ENCODE measurements around the gene USP48. TPM values are rescaled to one million over a fixed set of nuclear protein-coding genes. Genes with fewer than 3 reads are reported as not detected.

The USP48 gene
- total RNA-seq, 2 experiments from 2014 or later = 73.3 to 76.0 TPM

DNA sequence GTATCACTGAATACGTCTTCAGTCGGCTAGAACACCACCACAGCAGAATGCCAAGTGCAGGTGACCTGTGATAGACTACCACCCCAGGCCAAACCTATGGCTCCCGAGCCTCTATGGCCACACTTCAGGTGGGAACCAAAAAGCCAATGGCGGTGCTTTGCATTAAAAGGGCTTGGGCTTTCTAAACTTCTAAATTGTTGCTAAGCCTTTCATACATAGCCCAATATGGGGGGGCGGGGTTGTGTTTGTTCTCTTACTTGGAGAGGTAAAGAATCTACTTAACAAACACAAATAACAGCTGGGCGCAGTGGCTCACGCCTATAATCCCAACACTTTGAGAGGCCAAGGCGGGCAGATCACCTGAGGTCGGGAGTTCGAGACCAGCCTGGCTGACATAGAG, 19.7 kb downstream of the USP48 start:
- TF ChIP-seq, protein P1, sequence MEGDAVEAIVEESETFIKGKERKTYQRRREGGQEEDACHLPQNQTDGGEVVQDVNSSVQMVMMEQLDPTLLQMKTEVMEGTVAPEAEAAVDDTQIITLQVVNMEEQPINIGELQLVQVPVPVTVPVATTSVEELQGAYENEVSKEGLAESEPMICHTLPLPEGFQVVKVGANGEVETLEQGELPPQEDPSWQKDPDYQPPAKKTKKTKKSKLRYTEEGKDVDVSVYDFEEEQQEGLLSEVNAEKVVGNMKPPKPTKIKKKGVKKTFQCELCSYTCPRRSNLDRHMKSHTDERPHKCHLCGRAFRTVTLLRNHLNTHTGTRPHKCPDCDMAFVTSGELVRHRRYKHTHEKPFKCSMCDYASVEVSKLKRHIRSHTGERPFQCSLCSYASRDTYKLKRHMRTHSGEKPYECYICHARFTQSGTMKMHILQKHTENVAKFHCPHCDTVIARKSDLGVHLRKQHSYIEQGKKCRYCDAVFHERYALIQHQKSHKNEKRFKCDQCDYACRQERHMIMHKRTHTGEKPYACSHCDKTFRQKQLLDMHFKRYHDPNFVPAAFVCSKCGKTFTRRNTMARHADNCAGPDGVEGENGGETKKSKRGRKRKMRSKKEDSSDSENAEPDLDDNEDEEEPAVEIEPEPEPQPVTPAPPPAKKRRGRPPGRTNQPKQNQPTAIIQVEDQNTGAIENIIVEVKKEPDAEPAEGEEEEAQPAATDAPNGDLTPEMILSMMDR (IDR thresholded peaks at IDR 0.05) = no peak
- H3K4me1 ChIP-seq (ENCODE audit: insufficient read depth, low read length) = peaks cover 28% of the 10 kb centered on the region
- H3K9me3 ChIP-seq (ENCODE audit: control insufficient read depth in 1 of 2, insufficient read depth in 1 of 2, low read length in 2 of 2) = no peaks in the 10 kb centered on the region
- H3K27me3 Mint-ChIP-seq = no peaks in the 10 kb centered on the region
- no peaks in the 10 kb centered on the region for H3K9me3 Mint-ChIP-seq
- no peak overlapping the region for H3K27ac ChIP-seq (ENCODE audit: low read depth in 1 of 2, low read length in 2 of 2)
- H3K36me3 Mint-ChIP-seq (ENCODE audit: low read depth) = peaks cover 8% of the 10 kb centered on the region
- no peak overlapping the region for H3K4me3 Mint-ChIP-seq
- no peak for ATAC-seq (ENCODE audit: poor library complexity)
- H3K36me3 ChIP-seq (ENCODE audit: insufficient read depth, low read length) = no peaks in the 10 kb centered on the region
- ChIA-PET CTCF (no interaction called here), POLR2A (interaction anchor here (1.3 kb wide), 1 partner anchor 12 kb away, joined by 4 read pairs; no protein-coding TSS in a partner anchor)
- H3K4me3 ChIP-seq (ENCODE audit: low read length) = no peak overlapping the region
- intact Hi-C loops (cut with DNase I, micrococcal nuclease) = no loop called here
- no peaks in the 10 kb centered on the region for H3K27me3 ChIP-seq (ENCODE audit: control insufficient read depth in 1 of 2, insufficient read depth in 2 of 2, low read length in 2 of 2)
- H3K4me1 Mint-ChIP-seq (ENCODE audit: low read depth) = peaks cover 63% of the 10 kb centered on the region
- no peak for DNase-seq
- H3K27ac Mint-ChIP-seq = peak overlapping the region; percentile 15

DNA sequence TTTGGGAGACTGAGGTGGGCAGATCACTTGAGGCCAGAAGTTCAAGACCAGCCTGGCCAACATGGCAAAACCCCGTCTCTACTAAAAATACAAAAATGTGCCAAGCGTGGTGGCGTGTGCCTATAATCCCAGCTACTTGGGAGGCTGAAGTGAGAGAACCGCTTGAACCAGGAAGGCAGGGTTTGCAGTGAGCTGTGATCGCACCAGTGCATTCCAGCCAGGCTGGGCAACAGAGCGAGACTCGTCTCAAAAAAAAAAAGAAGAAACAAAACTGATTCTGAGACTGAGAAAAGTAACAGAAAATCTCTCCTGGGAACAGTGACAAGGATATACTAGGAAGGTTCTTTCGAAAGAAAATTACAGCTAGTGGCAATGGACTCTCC, 20.9 kb downstream of the USP48 start:
- Mint-ChIP-seq H3K4me1 (ENCODE audit: low read depth) (peaks cover 70% of the 10 kb centered on the region), H3K9me3 (no peaks in the 10 kb centered on the region), H3K4me3 (no peak overlapping the region), H3K27ac (no peak overlapping the region), H3K27me3 (no peaks in the 10 kb centered on the region), H3K36me3 (ENCODE audit: low read depth) (peaks cover 17% of the 10 kb centered on the region)
- H3K4me3 ChIP-seq (ENCODE audit: low read length) = no peak overlapping the region
- intact Hi-C loops (cut with DNase I, micrococcal nuclease) = no loop called here
- H3K27ac ChIP-seq (ENCODE audit: low read depth in 1 of 2, low read length in 2 of 2) = no peak overlapping the region
- TF ChIP-seq, protein P1 (IDR thresholded peaks at IDR 0.05) = no peak
- DNase-seq (no peak), ATAC-seq (ENCODE audit: poor library complexity) (no peak)
- no peaks in the 10 kb centered on the region for H3K9me3 ChIP-seq (ENCODE audit: control insufficient read depth in 1 of 2, insufficient read depth in 1 of 2, low read length in 2 of 2)
- H3K27me3 ChIP-seq (ENCODE audit: control insufficient read depth in 1 of 2, insufficient read depth in 2 of 2, low read length in 2 of 2) = no peaks in the 10 kb centered on the region
- ChIA-PET POLR2A (interaction anchor here (1.0 to 1.3 kb wide), 3 partner anchors 11 to 264 kb away, joined by 3 to 4 read pairs (median 3); partner anchors contain the start of gene USP48), CTCF (no interaction called here)
- peaks cover 26% of the 10 kb centered on the region for H3K4me1 ChIP-seq (ENCODE audit: insufficient read depth, low read length)
- H3K36me3 ChIP-seq (ENCODE audit: insufficient read depth, low read length) = no peaks in the 10 kb centered on the region

DNA sequence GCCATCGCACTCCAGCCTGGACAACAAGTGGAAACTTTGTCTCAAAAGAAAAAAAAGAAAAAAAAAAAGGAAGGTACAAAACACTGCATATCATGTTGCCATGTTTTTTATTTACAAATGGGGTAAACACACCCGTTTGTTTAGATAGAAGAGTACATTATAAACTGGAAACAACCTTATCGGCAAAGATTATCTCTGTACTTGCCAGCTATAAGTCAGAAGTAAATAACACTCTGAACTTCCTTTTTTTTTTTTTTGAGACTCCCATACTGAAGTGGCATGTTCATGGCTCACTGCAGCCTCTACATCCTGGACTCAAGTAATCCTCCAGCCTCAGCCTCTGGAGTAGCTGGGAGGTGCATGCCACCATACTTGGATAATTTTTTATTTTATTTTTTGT, 21.9 kb downstream of the USP48 start:
- H3K27ac ChIP-seq (ENCODE audit: low read depth in 1 of 2, low read length in 2 of 2) = no peak overlapping the region
- H3K4me3 ChIP-seq (ENCODE audit: low read length) = no peak overlapping the region
- H3K9me3 ChIP-seq (ENCODE audit: control insufficient read depth in 1 of 2, insufficient read depth in 1 of 2, low read length in 2 of 2) = no peaks in the 10 kb centered on the region
- ChIA-PET POLR2A (interaction anchor here (1.1 kb wide), 1 partner anchor 21 kb away, joined by 3 read pairs; the partner anchor contains the start of gene USP48), CTCF (interaction anchor here (0.8 kb wide), 1 partner anchor 10 kb away, joined by 3 read pairs; no protein-coding TSS in a partner anchor)
- peaks cover under 1% of the 10 kb centered on the region for H3K36me3 ChIP-seq (ENCODE audit: insufficient read depth, low read length)
- Mint-ChIP-seq H3K27me3 (no peaks in the 10 kb centered on the region), H3K4me3 (no peak overlapping the region), H3K9me3 (no peaks in the 10 kb centered on the region), H3K36me3 (ENCODE audit: low read depth) (peaks cover 26% of the 10 kb centered on the region), H3K4me1 (ENCODE audit: low read depth) (peaks cover 65% of the 10 kb centered on the region), H3K27ac (no peak overlapping the region)
- TF ChIP-seq, protein P1 (IDR thresholded peaks at IDR 0.05) = no peak
- H3K4me1 ChIP-seq (ENCODE audit: insufficient read depth, low read length) = peaks cover 19% of the 10 kb centered on the region
- no peaks in the 10 kb centered on the region for H3K27me3 ChIP-seq (ENCODE audit: control insufficient read depth in 1 of 2, insufficient read depth in 2 of 2, low read length in 2 of 2)
- DNase-seq = no peak
- no peak for ATAC-seq (ENCODE audit: poor library complexity)
- intact Hi-C loops (cut with DNase I, micrococcal nuclease) = no loop called here

Data from CD4-positive, alpha-beta T cell (primary cell).